Fibroblast of lung (primary cell): ENCODE measurements around the gene CLN6. TPM values are rescaled to one million over a fixed set of nuclear protein-coding genes. Genes with fewer than 3 reads are reported as not detected.
"Not testable (repeated sequence)": the region's sequence is repeated elsewhere in the genome, so short reads cannot be mapped to it uniquely, and the experiment has no call there.

Source experiments
- DNase-seq, 2 donors: peaks; one replicate each; pipeline versions ENCODE4 v3.0.0 to v3.0.0-alpha.2; 2010; ENCODE audit warnings: low read depth in 2 of 2
- H2AFZ ChIP-seq: 2 replicates; pipeline ENCODE4 v1.5.1; 2012; ENCODE audit warnings: low read length, control low read depth, inconsistent platforms
- H3K27ac ChIP-seq: 2 replicates; pipeline ENCODE4 v1.5.1; 2011; ENCODE audit warnings: low read length, control low read depth; ENCODE audit not compliant: insufficient read depth
- H3K27me3 ChIP-seq: 2 replicates; pipeline ENCODE4 v1.5.1; 2011; ENCODE audit warnings: mild to moderate bottlenecking, low read length; ENCODE audit not compliant: control insufficient read depth, insufficient read depth
- H3K36me3 ChIP-seq: 2 replicates; pipeline ENCODE4 v1.5.1; 2011; ENCODE audit warnings: low read length; ENCODE audit not compliant: control insufficient read depth, insufficient read depth
- H3K4me1 ChIP-seq: 2 replicates; pipeline ENCODE4 v1.5.1; 2011; ENCODE audit warnings: low read length; ENCODE audit not compliant: control insufficient read depth, insufficient read depth; ENCODE audit errors: extremely low read depth
- H3K4me2 ChIP-seq: 2 replicates; pipeline ENCODE4 v1.5.1; 2011; ENCODE audit warnings: low read length, control low read depth; ENCODE audit not compliant: insufficient read depth; ENCODE audit errors: extremely low read depth
- H3K4me3 ChIP-seq, 4 experiments: fragments of 200-600 bp in 1 of 4; sonication (generic) in 1 of 4; replicated peaks in 1 of 4; 2 replicates each; pipeline ENCODE4 v1.5.1; 2011 to 2016; ENCODE audit warnings: low read length in 4 of 4, low read depth in 3 of 4, mild to moderate bottlenecking in 3 of 4, control low read depth in 2 of 4, inconsistent platforms in 1 of 4, mixed read lengths in 1 of 4; ENCODE audit not compliant: insufficient read depth in 1 of 4; ENCODE audit errors: control extremely low read depth in 1 of 4
- H3K79me2 ChIP-seq: 2 replicates; pipeline ENCODE4 v1.5.1; 2012; ENCODE audit warnings: mild to moderate bottlenecking, low read length, inconsistent platforms; ENCODE audit not compliant: control insufficient read depth, insufficient read depth
- H3K9ac ChIP-seq: 2 replicates; pipeline ENCODE4 v1.5.1; 2011; ENCODE audit warnings: mild to moderate bottlenecking, low read length, control low read depth; ENCODE audit not compliant: insufficient read depth
- H3K9me3 ChIP-seq: 2 replicates; pipeline ENCODE4 v1.5.1; 2012; ENCODE audit warnings: low read depth, low read length; ENCODE audit not compliant: control insufficient read depth, insufficient read depth
- H4K20me1 ChIP-seq: 2 replicates; pipeline ENCODE4 v1.5.1; 2011; ENCODE audit warnings: low read length; ENCODE audit not compliant: control insufficient read depth, insufficient read depth; ENCODE audit errors: extremely low read depth
- CTCF ChIP-seq, 2 donors: IDR thresholded peaks in 1 of 2; conservative IDR thresholded peaks in 1 of 2; 1 replicate in 1 of 2; 2 replicates in 1 of 2; pipeline ENCODE4 v1.5.1; 2011 to 2012; ENCODE audit warnings: low read length in 2 of 2, control low read depth in 1 of 2, inconsistent platforms in 1 of 2, low read depth in 1 of 2, mild to moderate bottlenecking in 1 of 2
- EZH2 ChIP-seq: IDR thresholded peaks from 2 replicates; pipeline ENCODE4 v1.5.1; 2012; ENCODE audit warnings: low read length, control low read depth, mild to moderate bottlenecking; ENCODE audit errors: missing control alignments
- polyA plus RNA-seq, 2 donors: library from polyadenylated mRNA; depleted of rRNA in 1 of 2; stranded (reverse) in 1 of 2; unstranded in 1 of 2; fragments of >200 nt; gene quantifications; 2 replicates each; pipeline ENCODE4 v1.2.1, GENCODE V29; 2011 to 2012; ENCODE audit warnings: missing spikeins in 1 of 2
- total RNA-seq: library from RNA; depleted of rRNA; stranded (reverse); fragments of >200 nt; gene quantifications from 2 replicates; pipeline ENCODE4 v1.2.1, GENCODE V29; 2014

Gene CLN6
- total and polyA plus RNA-seq, 2 donors (not counting 1 experiment from before 2014, with no cell fraction given) = 5.6 to 16.1 TPM

- no peaks in the 10 kb centered on the region for H3K79me2 ChIP-seq
- TF ChIP-seq CTCF (conservative IDR thresholded peaks at IDR 0.05 in 1 of 2, IDR thresholded peaks at IDR 0.05 in 1 of 2; ENCODE audit: low read depth in 1 of 2, low read length in 2 of 2) = no peak
- TF ChIP-seq EZH2 = no peak
- no peaks in the 10 kb centered on the region for H3K36me3 ChIP-seq
- H3K27me3 ChIP-seq = no peaks in the 10 kb centered on the region
- H3K4me2 ChIP-seq = no peak overlapping the region
- H4K20me1 ChIP-seq = no peaks in the 10 kb centered on the region
- H3K9me3 ChIP-seq = no peaks in the 10 kb centered on the region
- DNase-seq = no peak
- H3K4me1 ChIP-seq = no peaks in the 10 kb centered on the region
- no peak overlapping the region for H2AFZ ChIP-seq
- no peak overlapping the region for H3K27ac ChIP-seq
- no peak overlapping the region for H3K9ac ChIP-seq
- H3K4me3 ChIP-seq = no peak overlapping the region
Measured at GRCh38 chr15:68239025-68239424, 9.5 kb upstream of the CLN6 start.

- TF ChIP-seq CTCF (conservative IDR thresholded peaks at IDR 0.05 in 1 of 2, IDR thresholded peaks at IDR 0.05 in 1 of 2; ENCODE audit: low read depth in 1 of 2, low read length in 2 of 2) = no peak
- no peaks in the 10 kb centered on the region for H3K36me3 ChIP-seq
- H2AFZ ChIP-seq = no peak overlapping the region
- H3K4me2 ChIP-seq = no peak overlapping the region
- DNase-seq = no peak
- no peak overlapping the region for H3K9ac ChIP-seq
- peaks cover 3% of the 10 kb centered on the region for H3K4me1 ChIP-seq
- no peaks in the 10 kb centered on the region for H3K27me3 ChIP-seq
- no peaks in the 10 kb centered on the region for H3K79me2 ChIP-seq
- no peak overlapping the region for H3K4me3 ChIP-seq
- no peaks in the 10 kb centered on the region for H3K9me3 ChIP-seq
- H3K27ac ChIP-seq = no peak overlapping the region
- no peaks in the 10 kb centered on the region for H4K20me1 ChIP-seq
Measured at GRCh38 chr15:68235022-68235421, 5.5 kb upstream of the CLN6 start.

GRCh38 chr15:68234520-68234919 is 5.0 kb upstream of the CLN6 start:
- H3K79me2 ChIP-seq, H4K20me1 ChIP-seq, H3K36me3 ChIP-seq, H3K4me2 ChIP-seq, H3K4me1 ChIP-seq, DNase-seq, H3K4me3 ChIP-seq, H3K9me3 ChIP-seq, H3K27ac ChIP-seq, H3K9ac ChIP-seq, H2AFZ ChIP-seq, H3K27me3 ChIP-seq: not testable (repeated sequence)
